GM18505 (cell line): Measurements from ENCODE around the gene NAA15.
A peak's percentile ranks its signal among the peaks of the same experiment; 100 is the strongest.
"Not testable (repeated sequence)": the region's sequence is repeated elsewhere in the genome, so short reads cannot be mapped to it uniquely, and the experiment has no call there.

ENCODE experiments used
- ATAC-seq: cut with Tn5 transposase; IDR thresholded peaks from one replicate; pipeline ENCODE4 v1.9.1; 2021; ENCODE audit not compliant: unreplicated experiment
- POLR2A ChIP-seq: IDR thresholded peaks from 4 replicates; pipeline ENCODE4 v1.6.1; 2011; ENCODE audit warnings: borderline replicate concordance; ENCODE audit not compliant: insufficient read depth, insufficient read length; ENCODE audit errors: extremely low read depth

Gene NAA15

DNA sequence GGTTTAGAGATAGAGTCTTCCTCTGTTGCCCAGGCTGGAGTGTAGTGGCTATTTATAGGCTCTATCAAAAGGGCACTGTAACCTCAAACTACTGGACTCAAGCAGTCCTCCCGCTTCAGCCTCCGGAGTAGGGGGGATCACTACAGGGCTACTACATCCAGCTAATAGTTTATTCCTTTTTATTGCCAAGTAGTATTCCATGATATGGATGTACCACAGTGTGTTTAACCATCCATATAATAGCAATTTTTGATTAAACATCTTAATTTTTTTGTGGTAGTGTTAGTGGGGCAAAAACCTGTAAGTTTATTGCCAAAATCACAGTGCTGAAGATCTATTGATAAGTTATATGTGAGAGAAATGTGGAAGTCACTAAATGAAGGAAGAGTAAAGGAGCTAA is 3.6 kb downstream of the NAA15 start:
- no peak for ATAC-seq
- no peak for TF ChIP-seq POLR2A

DNA sequence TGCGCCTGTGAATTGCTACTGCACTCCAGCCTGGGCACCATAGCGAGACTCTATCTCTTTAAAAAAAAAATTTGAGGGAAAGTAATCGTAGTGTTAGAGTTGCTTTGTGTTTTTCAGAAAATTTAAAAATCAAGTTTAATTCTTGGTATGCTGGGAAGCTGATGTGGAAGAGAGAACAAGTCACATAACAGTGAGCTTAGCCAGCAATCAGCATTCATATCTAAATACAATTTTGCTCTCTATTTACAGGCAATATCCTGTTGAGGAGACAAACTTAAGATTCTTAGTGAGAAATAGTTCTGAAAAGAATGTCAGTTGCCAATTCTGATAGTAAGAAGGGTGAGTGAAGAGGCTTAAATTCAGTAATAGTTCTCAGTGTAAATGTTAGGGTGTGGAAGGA is 10.6 kb downstream of the NAA15 start:
- TF ChIP-seq POLR2A: no peak
- no peak for ATAC-seq

DNA sequence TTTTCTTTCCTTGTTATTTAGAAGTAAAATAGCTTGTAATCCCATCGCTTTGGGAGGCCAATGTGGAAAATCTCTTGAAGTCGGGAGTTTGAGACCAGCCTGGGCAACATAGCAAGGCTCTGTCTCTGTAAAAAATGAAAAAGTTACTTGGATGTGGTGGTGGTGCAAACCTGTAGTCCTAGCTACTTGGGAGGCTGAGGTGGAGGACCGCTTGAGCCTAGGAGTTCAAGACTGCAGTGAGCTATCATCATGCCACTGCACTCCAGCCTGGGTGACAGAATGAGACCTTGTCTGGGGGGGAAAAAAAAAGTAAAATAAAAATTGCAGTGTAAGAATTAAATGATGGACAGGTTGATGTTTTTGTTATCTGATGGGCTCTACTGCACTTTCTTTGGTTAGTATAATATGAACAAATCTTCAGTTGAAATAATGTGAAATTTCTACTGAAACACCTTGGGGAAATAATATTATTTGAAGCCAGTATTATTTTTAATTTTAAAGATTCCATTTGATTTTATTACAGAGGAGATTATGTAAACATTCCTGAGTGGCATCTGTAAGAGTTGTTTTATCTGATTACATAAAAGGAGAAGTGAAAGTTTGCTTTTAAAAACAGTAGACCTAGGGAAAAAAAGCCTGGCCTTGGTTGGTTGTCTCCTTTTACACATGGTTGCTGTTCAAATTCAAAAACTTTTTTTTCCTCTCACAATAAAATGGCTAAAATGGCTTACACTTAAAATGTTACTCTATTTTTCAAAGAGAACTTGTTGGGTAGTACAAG is 11.4 kb downstream of the NAA15 start:
- ATAC-seq: no peak
- no peak for TF ChIP-seq POLR2A

DNA sequence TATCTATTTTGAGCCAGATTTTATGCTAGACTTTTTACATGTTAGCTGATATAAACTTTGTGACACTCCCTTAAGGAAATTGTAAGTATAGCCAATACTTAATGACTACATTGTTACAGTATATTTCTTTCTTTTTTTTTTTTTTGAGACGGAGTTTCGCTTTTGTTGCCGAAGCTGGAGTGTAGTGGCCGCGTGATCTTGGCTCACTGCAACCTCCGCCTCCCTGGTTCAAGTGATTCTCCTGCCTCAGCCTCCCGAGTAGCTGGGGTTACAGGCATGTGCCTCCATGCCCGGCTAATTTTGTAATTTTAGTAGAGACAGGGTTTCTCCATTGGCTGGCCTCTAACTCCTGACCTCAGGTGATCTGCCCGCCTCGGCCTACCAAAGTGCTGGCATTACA is 12.1 kb downstream of the NAA15 start:
- not testable (repeated sequence) for ATAC-seq

DNA sequence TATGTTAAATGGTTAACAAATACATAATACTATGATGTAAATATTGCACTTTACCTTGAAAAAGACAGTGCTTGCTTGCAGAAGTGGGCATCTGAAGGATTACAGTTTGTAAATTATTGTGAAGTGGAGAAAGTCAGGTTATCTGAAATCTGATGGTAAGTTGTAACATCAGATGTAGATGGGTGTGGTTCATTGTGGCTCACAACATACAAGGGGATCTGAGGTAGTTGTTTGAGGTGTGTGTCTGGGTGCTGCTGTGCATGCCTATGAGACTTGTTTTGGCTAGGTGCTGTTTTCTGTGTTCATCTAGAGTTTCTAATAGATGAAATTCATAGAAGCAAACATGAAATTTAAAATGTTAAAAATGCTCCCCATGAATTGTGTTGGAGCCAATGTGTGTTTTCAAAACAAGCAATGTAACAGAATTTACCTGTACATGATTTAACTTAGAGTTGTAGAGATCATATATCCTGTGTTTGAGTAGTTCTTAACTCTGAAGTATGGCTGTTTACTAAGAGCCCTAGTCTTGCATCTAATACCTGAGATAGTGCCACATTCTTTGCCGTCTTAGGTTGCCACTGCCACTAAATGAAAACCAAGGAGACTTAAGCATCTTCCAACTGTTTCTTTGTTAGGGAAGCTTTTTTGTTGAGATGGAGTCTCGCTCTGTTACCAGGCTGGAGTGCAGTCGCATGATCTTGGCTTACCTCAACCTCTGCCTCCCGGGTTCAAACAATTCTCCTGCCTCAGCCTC is 12.9 kb downstream of the NAA15 start:
- no peak for ATAC-seq
- TF ChIP-seq POLR2A: no peak

DNA sequence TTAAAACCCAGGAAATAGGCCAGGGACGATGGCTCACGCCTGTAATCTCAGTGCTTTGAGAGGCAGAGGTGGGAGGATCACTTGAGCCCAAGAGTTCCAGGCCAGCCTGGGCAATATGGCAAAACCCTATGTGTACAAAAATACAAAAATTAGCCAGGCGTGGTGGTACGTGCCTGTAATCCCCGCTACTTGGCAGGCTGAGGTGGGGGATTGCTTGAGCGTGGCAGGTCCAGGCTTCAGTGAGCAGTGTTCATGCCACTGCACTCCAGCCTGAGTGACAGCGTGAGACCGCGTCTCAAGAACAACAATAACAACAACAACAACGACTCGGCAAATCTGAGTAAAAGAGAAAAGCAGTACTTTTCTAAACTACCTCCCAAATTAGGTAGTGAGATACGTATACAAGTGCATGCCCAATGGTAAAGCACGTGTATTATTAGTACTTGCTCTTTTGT is 13.9 kb downstream of the NAA15 start:
- TF ChIP-seq POLR2A: no peak
- ATAC-seq: peak; percentile 79

DNA sequence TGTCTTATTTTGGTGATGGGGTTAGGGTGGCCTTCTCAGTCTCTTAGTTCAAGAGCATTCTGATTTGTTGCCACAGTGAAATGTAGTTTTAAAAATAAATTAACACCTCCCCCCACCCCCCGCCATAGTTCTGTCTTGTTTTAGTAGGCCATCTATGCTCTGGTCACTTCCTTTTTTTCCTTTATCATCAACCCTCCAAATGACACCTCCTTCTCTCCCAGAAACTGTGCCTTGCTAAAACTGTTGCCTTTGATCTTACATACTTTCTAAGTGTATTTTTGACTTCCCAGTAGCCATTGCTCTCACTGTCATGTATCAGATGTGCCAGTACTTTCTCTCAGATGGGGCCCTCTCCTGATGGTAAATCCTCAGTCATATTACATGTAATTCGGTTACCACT is 15.4 kb downstream of the NAA15 start:
- no peak for TF ChIP-seq POLR2A
- ATAC-seq: no peak

DNA sequence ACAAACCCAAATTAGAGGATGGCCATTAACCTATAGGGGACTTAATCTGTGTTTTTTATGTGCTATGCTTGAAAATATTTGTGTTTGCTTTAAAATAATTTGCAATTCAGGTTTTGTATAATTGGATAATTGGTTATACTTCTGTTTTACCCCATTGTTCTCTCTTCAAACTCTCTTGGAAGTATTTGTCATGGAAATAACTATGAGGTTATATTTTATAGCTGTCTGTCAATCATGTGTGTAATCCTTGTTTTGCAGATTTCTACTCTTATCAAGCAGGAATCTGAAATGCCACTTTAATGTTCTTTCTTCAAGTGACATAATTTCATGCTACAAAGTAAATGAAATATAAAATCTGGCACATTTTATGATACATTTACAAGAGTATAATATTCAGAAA is 16.3 kb downstream of the NAA15 start:
- no peak for ATAC-seq
- TF ChIP-seq POLR2A: no peak

DNA sequence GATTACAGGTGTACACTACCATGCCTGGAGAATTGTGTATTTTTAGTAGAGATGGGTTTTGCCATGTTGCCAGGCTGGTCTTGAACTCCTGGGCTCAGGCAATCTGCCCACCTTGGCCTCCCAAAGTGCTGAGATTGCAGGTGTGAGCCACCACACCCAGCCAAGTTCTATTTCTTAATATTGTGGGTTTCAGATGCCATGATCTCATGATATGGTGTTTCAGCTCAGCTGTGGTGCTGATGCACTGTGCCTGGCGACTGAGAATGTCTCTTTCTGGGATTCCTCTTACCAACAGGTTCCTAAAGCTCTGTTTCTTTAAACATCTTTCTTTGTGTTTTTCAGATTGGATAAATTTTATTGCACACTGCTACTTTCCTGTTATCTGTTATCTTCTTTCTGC is 18.3 kb downstream of the NAA15 start:
- TF ChIP-seq POLR2A: no peak
- ATAC-seq: no peak

DNA sequence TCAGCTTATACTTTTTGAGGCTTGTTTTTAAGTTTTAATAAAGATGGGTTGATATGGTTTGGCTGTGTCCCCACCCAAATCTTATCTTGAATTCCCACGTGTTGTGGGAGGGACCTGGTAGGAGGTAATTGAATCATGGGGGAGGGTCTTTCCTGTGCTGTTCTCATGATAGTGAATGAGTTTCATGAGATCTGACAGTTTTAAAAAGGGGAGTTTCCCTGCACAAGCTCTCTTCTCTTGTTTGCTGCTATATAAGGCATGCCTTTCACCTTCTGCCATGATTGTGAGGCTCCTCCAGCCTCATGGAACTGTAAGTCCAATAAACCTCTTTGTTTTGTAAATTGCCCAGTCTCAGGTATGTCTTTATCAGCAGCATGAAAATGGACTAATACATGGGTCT is 20.8 kb downstream of the NAA15 start:
- ATAC-seq: not testable (repeated sequence)

DNA sequence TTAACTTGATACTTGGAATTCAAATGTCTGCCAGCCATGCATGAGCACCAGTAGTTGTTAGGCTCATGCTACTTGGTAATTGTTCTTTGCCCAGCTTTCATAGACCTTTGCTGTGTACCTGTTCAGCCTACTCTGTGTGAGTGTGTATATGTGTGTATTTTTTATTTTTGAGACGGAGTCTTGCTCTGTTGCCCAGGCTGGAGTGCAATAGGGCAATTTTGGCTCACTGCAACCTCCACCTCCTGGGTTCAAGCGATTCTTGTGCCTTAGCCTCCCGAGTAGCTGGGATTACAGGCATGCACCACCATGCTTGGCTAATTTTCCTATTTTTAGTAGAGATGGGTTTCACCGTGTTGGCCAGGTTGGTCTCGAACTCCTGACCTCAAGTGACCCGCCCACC is 21.2 kb downstream of the NAA15 start:
- ATAC-seq: not testable (repeated sequence)

DNA sequence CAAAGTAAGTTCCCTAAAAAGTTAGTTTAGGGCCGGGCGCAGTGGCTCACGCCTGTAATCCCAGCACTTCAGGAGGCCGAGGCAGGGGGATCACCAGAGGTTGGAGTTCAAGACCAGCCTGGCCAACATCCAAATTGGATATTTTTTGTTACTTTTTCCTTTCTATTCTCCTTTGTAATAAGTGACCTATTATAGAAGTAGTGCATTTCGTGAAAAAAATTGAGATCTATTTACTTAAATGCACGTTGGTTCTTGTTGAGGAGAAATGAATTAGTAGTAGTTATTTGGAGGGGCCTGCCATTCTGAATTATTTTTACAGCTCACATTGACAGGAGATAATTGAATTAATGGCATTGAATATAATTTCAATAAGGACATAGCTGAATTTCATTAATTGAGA is 23.3 kb downstream of the NAA15 start:
- no peak for TF ChIP-seq POLR2A
- no peak for ATAC-seq

DNA sequence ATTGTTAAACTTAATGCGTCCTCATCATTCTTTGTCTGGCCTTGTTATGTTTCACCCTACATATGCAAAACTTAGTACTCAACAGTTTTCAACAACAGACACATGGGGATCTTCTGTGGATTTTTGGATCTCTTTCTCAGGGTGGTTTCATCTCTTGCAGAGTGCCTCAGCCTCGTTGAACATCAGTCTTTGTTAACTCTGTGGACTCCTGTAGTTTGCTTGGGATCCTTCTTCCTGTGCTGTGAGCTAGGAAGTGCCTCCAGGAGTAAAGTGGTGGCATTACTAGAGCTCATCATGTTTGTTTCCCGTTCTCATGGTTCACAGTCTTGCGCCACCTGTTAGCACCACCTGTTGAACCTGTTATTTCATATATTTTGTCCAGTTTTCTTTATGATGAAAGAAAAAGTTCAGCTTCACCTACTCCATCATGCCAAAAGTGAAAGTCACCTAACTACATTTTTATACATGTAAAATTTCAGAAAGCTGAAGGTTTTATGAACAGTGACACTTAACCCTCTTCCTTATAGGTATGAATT is 28.4 kb downstream of the NAA15 start:
- TF ChIP-seq POLR2A: no peak
- ATAC-seq: no peak

DNA sequence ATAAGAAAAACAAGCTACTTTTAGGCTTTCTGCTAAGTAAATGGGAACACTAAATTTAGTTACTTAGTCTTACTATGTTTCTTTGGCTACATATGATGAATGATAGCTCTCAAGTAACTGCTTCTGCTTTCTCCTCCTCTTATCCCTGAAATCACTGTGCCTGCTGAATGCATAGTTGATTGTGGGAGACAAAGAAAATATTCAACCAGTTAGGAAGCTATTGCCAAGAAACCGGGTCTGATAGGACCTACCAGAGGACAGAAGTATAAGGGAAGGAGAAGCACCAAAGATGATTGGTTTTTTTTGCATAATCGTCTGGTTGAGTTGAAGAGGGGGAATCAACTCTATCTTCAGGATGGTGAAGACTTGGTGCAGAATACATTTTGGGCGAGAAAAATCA is 29.0 kb downstream of the NAA15 start:
- TF ChIP-seq POLR2A: no peak
- ATAC-seq: no peak

DNA sequence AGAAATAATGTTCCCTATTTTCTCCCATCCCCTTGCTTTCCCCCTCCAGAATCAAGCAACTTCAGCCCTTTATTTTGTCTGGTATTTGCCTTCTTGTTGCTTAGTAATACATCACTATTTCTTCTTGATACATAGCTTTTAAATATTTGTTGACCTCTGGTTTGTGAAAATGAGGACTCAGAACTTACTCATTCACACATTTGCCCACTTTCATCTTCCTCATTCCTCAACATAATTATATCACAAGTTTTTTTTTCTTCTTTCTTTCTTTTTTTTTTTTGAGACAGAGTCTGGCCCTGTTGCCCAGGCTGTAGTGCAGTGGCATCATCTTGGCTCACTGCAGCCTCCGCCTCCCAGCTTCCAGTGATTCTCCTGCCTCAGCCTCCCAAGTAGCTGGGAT is 29.9 kb downstream of the NAA15 start:
- TF ChIP-seq POLR2A: no peak
- no peak for ATAC-seq

DNA sequence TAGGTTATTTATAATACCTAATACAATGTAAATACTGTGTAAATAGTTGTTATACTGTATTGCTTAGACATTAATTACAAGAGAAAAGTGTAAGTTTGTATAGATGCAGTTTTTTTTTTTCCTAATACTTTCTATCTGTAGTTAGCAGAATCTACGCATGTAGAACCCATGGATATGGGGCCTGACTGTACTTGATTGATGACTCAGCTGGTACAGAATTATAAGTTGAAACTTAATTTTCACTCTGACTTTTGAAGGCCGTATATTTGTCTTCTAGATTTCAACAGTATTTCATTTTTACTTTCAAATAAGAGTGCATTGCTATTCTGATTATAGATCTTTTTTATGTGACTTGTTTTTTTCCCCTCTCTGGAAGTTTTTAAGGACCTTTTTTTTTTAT is 31.7 kb downstream of the NAA15 start:
- no peak for TF ChIP-seq POLR2A
- no peak for ATAC-seq
